Neural cell (in vitro differentiated cells): ENCODE results near the gene CENPI. TPM values are rescaled to one million over a fixed set of nuclear protein-coding genes. Genes with fewer than 3 reads are reported as not detected.

ENCODE experiments used
- H2AFZ ChIP-seq: fragments of 200-600, 300-800 bp; sonication (generic), shearing (Covaris generic); 2 replicates; pipeline ENCODE4 v1.6.0; 2014; ENCODE audit warnings: low read depth, mild to moderate bottlenecking, antibody characterized with exemption, low read length, moderate library complexity
- H3F3A ChIP-seq: fragments of 200-600 bp; shearing (Covaris generic); 2 replicates; pipeline ENCODE4 v1.6.1; 2016; ENCODE audit warnings: mild to moderate bottlenecking, moderate library complexity, mixed read lengths, antibody characterized with exemption, low read length; ENCODE audit not compliant: insufficient read depth, poor library complexity, severe bottlenecking
- H3K27ac ChIP-seq: fragments of 200-600, 300-800 bp; sonication (generic), shearing (Covaris generic); 2 replicates; pipeline ENCODE4 v1.5.1; 2014; ENCODE audit warnings: mild to moderate bottlenecking, low read length, moderate library complexity
- H3K27me3 ChIP-seq: fragments of 300-800, 200-600 bp; sonication (generic), shearing (Covaris generic); 2 replicates; pipeline ENCODE4 v1.6.0; 2014; ENCODE audit warnings: mild to moderate bottlenecking, low read depth, low read length, moderate library complexity; ENCODE audit not compliant: insufficient read depth
- H3K36me3 ChIP-seq: fragments of 300-800, 200-600 bp; sonication (generic), shearing (Covaris generic); 2 replicates; pipeline ENCODE4 v1.5.1; 2014; ENCODE audit warnings: mild to moderate bottlenecking, antibody characterized with exemption, low read length, moderate library complexity; ENCODE audit not compliant: insufficient read depth
- H3K4me2 ChIP-seq: fragments of 300-800, 200-600 bp; sonication (generic), shearing (Covaris generic); 2 replicates; pipeline ENCODE4 v1.6.0; 2014; ENCODE audit warnings: mild to moderate bottlenecking, low read length
- H3K4me3 ChIP-seq: fragments of 300-800, 200-600 bp; sonication (generic), shearing (Covaris generic); 2 replicates; pipeline ENCODE4 v1.5.1; 2014; ENCODE audit warnings: mild to moderate bottlenecking, low read length, moderate library complexity
- H3K79me2 ChIP-seq: fragments of 200-600 bp; shearing (Covaris generic); replicated peaks from 2 replicates; pipeline ENCODE4 v1.6.0; 2014; ENCODE audit warnings: mild to moderate bottlenecking, low read length, moderate library complexity; ENCODE audit not compliant: insufficient read depth
- H3K9ac ChIP-seq: fragments of 300-800, 200-600 bp; sonication (generic), shearing (Covaris generic); 2 replicates; pipeline ENCODE4 v1.6.1; 2016; ENCODE audit warnings: mild to moderate bottlenecking, low read length, mixed read lengths
- H3K9me2 ChIP-seq: fragments of 200-600 bp; shearing (Covaris generic); 2 replicates; pipeline ENCODE4 v1.6.1; 2016; ENCODE audit warnings: mild to moderate bottlenecking, low read length, mixed read lengths; ENCODE audit not compliant: insufficient read depth
- H3K9me3 ChIP-seq: fragments of 200-600, 300-800 bp; sonication (generic), shearing (Covaris generic); 2 replicates; pipeline ENCODE4 v1.6.1; 2016; ENCODE audit warnings: mild to moderate bottlenecking, mixed run types, low read length, moderate library complexity, mixed read lengths
- H4K20me1 ChIP-seq: fragments of 200-600 bp; shearing (Covaris generic); 2 replicates; pipeline ENCODE4 v1.6.1; 2016; ENCODE audit warnings: mild to moderate bottlenecking, mixed run types; ENCODE audit not compliant: insufficient read depth
- CTCF ChIP-seq: fragments of 450-650 bp; IDR thresholded peaks from 2 replicates; pipeline ENCODE4 v1.5.1; 2014; ENCODE audit warnings: antibody characterized with exemption, mild to moderate bottlenecking, moderate library complexity; ENCODE audit not compliant: poor library complexity, severe bottlenecking
- EP300 ChIP-seq: fragments of 450-650 bp; conservative IDR thresholded peaks from 2 replicates; pipeline ENCODE4 v1.6.1; 2014; ENCODE audit warnings: antibody characterized with exemption, mild to moderate bottlenecking, moderate library complexity; ENCODE audit not compliant: poor library complexity, severe bottlenecking
- EZH2 ChIP-seq: fragments of 200-600, 300-800 bp; shearing (Covaris generic), sonication (generic); IDR thresholded peaks from 2 replicates; pipeline ENCODE4 v1.6.1; 2014; ENCODE audit warnings: antibody characterized with exemption, low read length, borderline replicate concordance, mild to moderate bottlenecking; ENCODE audit not compliant: insufficient read depth, poor library complexity, severe bottlenecking
- MXI1 ChIP-seq: fragments of 450-650 bp; conservative IDR thresholded peaks from 2 replicates; pipeline ENCODE4 v1.6.1; 2014; ENCODE audit warnings: antibody characterized with exemption, mild to moderate bottlenecking; ENCODE audit not compliant: poor library complexity, severe bottlenecking
- POLR2AphosphoS5 ChIP-seq: IDR thresholded peaks from 2 replicates; pipeline ENCODE4 v1.6.1; 2012
- RAD21 ChIP-seq: fragments of 450-650 bp; conservative IDR thresholded peaks from 2 replicates; pipeline ENCODE4 v1.6.1; 2014; ENCODE audit warnings: antibody characterized with exemption, mild to moderate bottlenecking, moderate library complexity
- REST ChIP-seq: IDR thresholded peaks from 2 replicates; pipeline ENCODE4 v1.6.1; 2012; ENCODE audit warnings: borderline replicate concordance
- SMC3 ChIP-seq: fragments of 450-650 bp; conservative IDR thresholded peaks from 2 replicates; pipeline ENCODE4 v1.6.1; 2014; ENCODE audit warnings: antibody characterized with exemption, mild to moderate bottlenecking, moderate library complexity; ENCODE audit not compliant: poor library complexity
- TAF1 ChIP-seq: IDR thresholded peaks from 2 replicates; pipeline ENCODE4 v1.6.1; 2012; ENCODE audit warnings: low read depth
- polyA plus RNA-seq: library from polyadenylated mRNA; depleted of rRNA; stranded (reverse); fragments of >200 nt; gene quantifications from 2 replicates; pipeline ENCODE4 v1.2.3, GENCODE V29; 2014

The CENPI gene
- polyA plus RNA-seq, 1 donor from 2014 or later: 1.8 TPM

DNA sequence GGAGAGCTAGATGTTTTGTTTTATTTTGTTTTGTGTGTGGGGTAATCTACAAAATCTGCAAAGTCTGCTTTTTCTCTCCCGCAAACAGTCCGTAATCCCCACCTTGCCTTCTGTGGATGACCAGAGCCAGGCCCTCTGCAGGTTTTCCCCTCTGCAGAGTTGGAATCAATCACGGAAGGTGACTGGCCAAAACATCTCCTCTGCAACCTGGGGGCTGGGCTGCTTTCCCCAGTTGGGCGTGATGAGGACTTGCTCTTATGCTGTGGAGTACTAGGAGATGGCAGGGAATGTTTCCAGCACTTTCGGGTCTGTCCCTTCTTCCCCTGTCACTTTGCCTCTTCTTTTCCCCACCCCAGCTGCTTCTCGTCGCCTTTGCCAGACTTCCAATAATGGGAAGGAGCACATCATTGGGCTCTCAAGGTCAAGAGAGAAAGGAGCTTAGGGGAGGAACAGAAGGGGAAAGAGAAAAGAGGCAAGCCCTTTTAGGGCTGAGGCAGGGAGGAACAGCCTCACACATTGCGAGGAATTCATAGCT is 18.2 kb upstream of the CENPI start (continued):
- no peak for TF ChIP-seq EZH2

DNA sequence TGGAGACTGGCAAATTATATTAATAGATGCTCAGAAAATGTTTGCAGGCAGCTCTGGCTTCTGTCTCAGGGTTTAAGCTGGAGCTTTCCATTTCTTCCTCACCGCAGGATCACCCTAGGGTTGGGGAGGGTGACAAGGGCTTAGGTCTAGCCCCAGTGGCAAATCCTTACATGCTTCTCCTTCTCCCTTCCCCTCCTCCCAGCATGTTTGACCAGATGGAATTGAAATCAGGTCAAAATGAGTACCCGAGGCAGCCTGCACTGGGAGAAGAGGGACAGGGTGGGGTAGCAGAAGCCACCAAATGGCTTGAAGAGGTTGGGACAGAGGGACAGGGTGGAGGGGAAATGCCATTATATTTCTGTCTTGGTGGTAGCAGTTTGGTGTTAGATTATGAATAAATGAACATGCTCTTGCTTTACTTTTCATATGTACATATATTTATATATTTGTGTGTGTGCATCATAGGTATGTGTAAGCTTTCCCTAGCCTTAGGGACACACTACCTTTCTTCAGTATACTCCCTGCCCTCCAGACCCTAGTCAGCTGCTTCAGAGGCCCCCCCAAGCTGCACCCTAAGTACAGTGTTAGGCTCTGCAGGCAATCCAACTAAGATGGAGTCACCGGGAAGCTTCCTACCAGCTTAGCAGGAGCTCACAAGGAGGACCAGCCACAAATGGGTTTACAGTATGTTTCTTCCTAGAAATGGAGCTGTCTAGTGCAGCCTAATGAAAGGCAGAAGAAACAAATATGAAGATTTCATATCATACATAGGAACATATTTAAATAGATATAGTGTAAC is 17.5 kb upstream of the CENPI start:
- H3K27ac ChIP-seq: peak overlapping the region; percentile 74
- H3K4me2 ChIP-seq: peak overlapping the region; percentile 55
- H3K9me3 ChIP-seq: no peaks in the 10 kb centered on the region
- TF ChIP-seq MXI1 (no peak), EZH2 (no peak)
- H4K20me1 ChIP-seq: no peaks in the 10 kb centered on the region
- H3K36me3 ChIP-seq: no peaks in the 10 kb centered on the region
- H3K27me3 ChIP-seq: no peaks in the 10 kb centered on the region
- H3K4me3 ChIP-seq: peak overlapping the region; percentile 82
- H3F3A ChIP-seq: no peaks in the 10 kb centered on the region
- H2AFZ ChIP-seq: no peak overlapping the region
- H3K9me2 ChIP-seq: no peaks in the 10 kb centered on the region
- H3K9ac ChIP-seq: peak overlapping the region; percentile 81
- H3K79me2 ChIP-seq: peaks cover 50% of the 10 kb centered on the region

DNA sequence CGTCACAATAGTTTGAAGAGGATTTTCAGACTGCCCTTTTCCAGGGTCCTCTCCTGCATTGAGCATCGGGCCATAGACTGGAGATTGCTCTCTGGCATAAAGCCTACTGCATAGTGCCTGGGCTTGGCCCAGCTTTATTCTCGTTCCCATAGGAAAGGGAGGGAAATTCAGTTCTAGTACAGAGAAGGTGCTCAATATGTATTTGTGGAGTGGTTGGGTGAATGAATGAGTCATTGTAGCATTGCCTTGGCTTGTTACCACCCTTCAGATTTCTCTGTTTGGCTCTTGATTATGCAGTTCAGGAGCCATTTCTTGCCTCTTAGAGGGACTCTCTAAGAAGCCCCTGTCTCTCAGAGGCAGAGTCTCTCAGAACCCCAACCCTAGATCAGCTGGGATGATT is 16.8 kb upstream of the CENPI start:
- Histone ChIP-seq H3K4me2 (peak overlapping the region; percentile 55), H3K4me3 (peak overlapping the region; percentile 82), H3K9ac (peak overlapping the region; percentile 81), H3K9me2 (no peaks in the 10 kb centered on the region), H2AFZ (no peak overlapping the region), H3F3A (no peaks in the 10 kb centered on the region), H3K27me3 (no peaks in the 10 kb centered on the region), H4K20me1 (no peaks in the 10 kb centered on the region), H3K27ac (peak overlapping the region; percentile 74), H3K36me3 (no peaks in the 10 kb centered on the region), H3K9me3 (no peaks in the 10 kb centered on the region), H3K79me2 (peaks cover 50% of the 10 kb centered on the region)
- no peak for TF ChIP-seq CTCF
- no peak for TF ChIP-seq EP300
- no peak for TF ChIP-seq SMC3
- TF ChIP-seq TAF1: no peak
- no peak for TF ChIP-seq RAD21

DNA sequence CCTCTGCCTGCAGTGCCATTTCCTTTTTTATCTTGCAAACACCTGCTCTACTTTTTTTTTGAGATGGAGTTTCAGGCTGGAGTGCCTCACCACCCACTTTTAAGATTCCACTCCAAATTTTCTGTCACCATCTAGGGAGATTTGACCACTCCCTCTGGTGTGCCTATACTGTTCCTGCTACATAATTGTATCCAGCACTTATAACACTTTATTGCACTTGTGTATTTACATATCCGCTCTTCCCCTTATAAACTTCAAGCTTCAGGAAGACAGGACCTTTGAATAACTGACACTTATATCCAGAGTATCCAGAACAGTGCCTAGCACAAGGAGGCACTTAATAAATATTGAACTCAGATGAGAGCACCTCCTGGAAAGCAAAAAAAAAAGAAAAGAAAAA is 6.2 kb upstream of the CENPI start:
- Histone ChIP-seq H3K36me3 (no peaks in the 10 kb centered on the region), H3K4me3 (no peak overlapping the region), H3F3A (no peaks in the 10 kb centered on the region), H3K79me2 (no peaks in the 10 kb centered on the region), H3K9ac (no peak overlapping the region), H3K27ac (no peak overlapping the region), H4K20me1 (no peaks in the 10 kb centered on the region), H3K9me3 (no peaks in the 10 kb centered on the region), H3K27me3 (no peaks in the 10 kb centered on the region), H3K4me2 (no peak overlapping the region), H2AFZ (no peak overlapping the region), H3K9me2 (no peaks in the 10 kb centered on the region)
- TF ChIP-seq MXI1 (no peak), SMC3 (no peak), RAD21 (no peak), POLR2AphosphoS5 (no peak), REST (no peak)
